Bladder microvascular endothelial cell (primary cell): ENCODE measurements around the gene IRX4. TPM values are rescaled to one million over a fixed set of nuclear protein-coding genes. Genes with fewer than 3 reads are reported as not detected.

Experiments
- total RNA-seq: library from RNA; depleted of rRNA; stranded (reverse); fragments of >200 nt; gene quantifications from 2 replicates; pipeline ENCODE4 v1.2.3, GENCODE V29; 2014

Gene IRX4
- total RNA-seq: not detected in 2 replicates

GRCh38 chr5:1882337-1883119, at the start of gene IRX4:
TSS of gene IRX4 (minus strand) at chr5:1882925. CDS start at chr5:1882647, 278 bp downstream.

Other genes starting within 250 kb of the IRX4 start
- 34.8 and 44.7 TPM in 2 replicates for gene MRPL36, start 83.1 kb downstream of the IRX4 start, total RNA-seq
- 36.1 and 38.9 TPM in 2 replicates for gene NDUFS6, start 81.5 kb downstream of the IRX4 start, total RNA-seq